Measurements from ENCODE around the gene GON4L.

Gene GON4L

GRCh38 chr1:155893389-155894142 is 36.6 kb upstream of the GON4L start:
- H2BK120ac ChIP-seq (ENCODE audit: low read depth, low read length): peak overlapping the region; percentile 64
- H4K8ac ChIP-seq (ENCODE audit: low read length): peak overlapping the region; percentile 19
- no peak overlapping the region for H2BK5ac ChIP-seq (ENCODE audit: low read depth, low read length, poor library complexity, severe bottlenecking)
- peak overlapping the region; percentile 24 to 52 for H3K18ac ChIP-seq (ENCODE audit: low read depth in 1 of 2, low read length in 2 of 2)
- peaks cover 2% of the 10 kb centered on the region for H3K79me1 ChIP-seq (replicated peaks; ENCODE audit: low read length, poor library complexity, severe bottlenecking)
- no peak overlapping the region for H3K23ac ChIP-seq (ENCODE audit: low read length in 2 of 2)
- peak overlapping the region in 1 of 2 experiments; percentile 20 for H3K4ac ChIP-seq (ENCODE audit: low read depth in 1 of 2, low read length in 2 of 2)
- no peaks in the 10 kb centered on the region for H3K9me3 ChIP-seq (ENCODE audit: control insufficient read depth, low read length)
- H2BK15ac ChIP-seq (ENCODE audit: low read depth, poor library complexity, severe bottlenecking): peak overlapping the region; percentile 48
- WGBS: 49% methylated on average over 9 of the region's 10 CpGs
- no peak overlapping the region for H3K4me2 ChIP-seq (ENCODE audit: low read length, poor library complexity, severe bottlenecking)
- H3K14ac ChIP-seq (ENCODE audit: low read length in 2 of 2): no peak overlapping the region
- H3K27ac ChIP-seq (ENCODE audit: low read length, poor library complexity, severe bottlenecking): peak overlapping the region; percentile 82
- H3K4me3 ChIP-seq (ENCODE audit: insufficient read depth in 1 of 2, low read depth in 1 of 2, low read length in 2 of 2): no peak overlapping the region
- H3K36me3 ChIP-seq (ENCODE audit: control insufficient read depth in 1 of 2, insufficient read depth in 2 of 2, low read depth in 1 of 2, low read length in 2 of 2): peaks cover 11 to 25% of the 10 kb centered on the region in 2 experiments
- peak overlapping the region; percentile 26 for H2AK5ac ChIP-seq (ENCODE audit: low read length, severe bottlenecking)
- H4K91ac ChIP-seq (ENCODE audit: low read length): no peak overlapping the region
- no peak overlapping the region for H2AFZ ChIP-seq (ENCODE audit: low read depth, low read length)
- H3K27me3 ChIP-seq (ENCODE audit: control insufficient read depth in 1 of 2, insufficient read depth in 1 of 2, low read length in 2 of 2): no peaks in the 10 kb centered on the region
- peak; percentile 91 for DNase-seq
- H2BK12ac ChIP-seq (ENCODE audit: low read length in 2 of 2): peak overlapping the region in 1 of 2 experiments; percentile 50
- peaks cover 11% of the 10 kb centered on the region for H3K4me1 ChIP-seq (ENCODE audit: control insufficient read depth, insufficient read depth, low read depth, low read length)
- peak overlapping the region; percentile 76 for H3K9ac ChIP-seq (ENCODE audit: low read length)

- H3K23ac ChIP-seq (ENCODE audit: low read length in 2 of 2): no peak overlapping the region
- H2AFZ ChIP-seq (ENCODE audit: low read depth, low read length): no peak overlapping the region
- no peak overlapping the region for H2BK5ac ChIP-seq (ENCODE audit: low read depth, low read length, poor library complexity, severe bottlenecking)
- peak; percentile 67 for DNase-seq
- peak overlapping the region; percentile 82 for H2AK5ac ChIP-seq (ENCODE audit: low read length, severe bottlenecking)
- H3K27ac ChIP-seq (ENCODE audit: low read length, poor library complexity, severe bottlenecking): peak overlapping the region; percentile 82
- H4K8ac ChIP-seq (ENCODE audit: low read length): no peak overlapping the region
- peaks cover 11% of the 10 kb centered on the region for H3K4me1 ChIP-seq (ENCODE audit: control insufficient read depth, insufficient read depth, low read depth, low read length)
- H4K91ac ChIP-seq (ENCODE audit: low read length): peak overlapping the region; percentile 6
- H3K4ac ChIP-seq (ENCODE audit: low read depth in 1 of 2, low read length in 2 of 2): no peak overlapping the region
- H3K9ac ChIP-seq (ENCODE audit: low read length): peak overlapping the region; percentile 76
- WGBS: 5% methylated on average over 3 of the region's 3 CpGs
- peaks cover 2% of the 10 kb centered on the region for H3K79me1 ChIP-seq (replicated peaks; ENCODE audit: low read length, poor library complexity, severe bottlenecking)
- peak overlapping the region in 1 of 2 experiments; percentile 69 for H3K14ac ChIP-seq (ENCODE audit: low read length in 2 of 2)
- H3K36me3 ChIP-seq (ENCODE audit: control insufficient read depth in 1 of 2, insufficient read depth in 2 of 2, low read depth in 1 of 2, low read length in 2 of 2): peaks cover 11 to 21% of the 10 kb centered on the region in 2 experiments
- H3K27me3 ChIP-seq (ENCODE audit: control insufficient read depth in 1 of 2, insufficient read depth in 1 of 2, low read length in 2 of 2): no peaks in the 10 kb centered on the region
- H2BK120ac ChIP-seq (ENCODE audit: low read depth, low read length): no peak overlapping the region
- H3K4me3 ChIP-seq (ENCODE audit: insufficient read depth in 1 of 2, low read depth in 1 of 2, low read length in 2 of 2): no peak overlapping the region
- no peak overlapping the region for H3K4me2 ChIP-seq (ENCODE audit: low read length, poor library complexity, severe bottlenecking)
- peak overlapping the region in 1 of 2 experiments; percentile 71 for H3K18ac ChIP-seq (ENCODE audit: low read depth in 1 of 2, low read length in 2 of 2)
- no peak overlapping the region for H2BK12ac ChIP-seq (ENCODE audit: low read length in 2 of 2)
- no peak overlapping the region for H2BK15ac ChIP-seq (ENCODE audit: low read depth, poor library complexity, severe bottlenecking)
- H3K9me3 ChIP-seq (ENCODE audit: control insufficient read depth, low read length): no peaks in the 10 kb centered on the region
Observed at GRCh38 chr1:155892796-155893195, 35.8 kb upstream of the GON4L start.

GRCh38 chr1:155890251-155890650 is 33.2 kb upstream of the GON4L start:
- H4K8ac ChIP-seq (ENCODE audit: low read length): no peak overlapping the region
- no peak overlapping the region for H3K9ac ChIP-seq (ENCODE audit: low read length)
- H3K27ac ChIP-seq (ENCODE audit: low read length, poor library complexity, severe bottlenecking): peak overlapping the region; percentile 6
- H3K18ac ChIP-seq (ENCODE audit: low read depth in 1 of 2, low read length in 2 of 2): no peak overlapping the region
- H3K14ac ChIP-seq (ENCODE audit: low read length in 2 of 2): no peak overlapping the region
- H3K36me3 ChIP-seq (ENCODE audit: control insufficient read depth in 1 of 2, insufficient read depth in 2 of 2, low read depth in 1 of 2, low read length in 2 of 2): peaks cover 0 to 5% of the 10 kb centered on the region in 2 experiments
- no peak overlapping the region for H2AFZ ChIP-seq (ENCODE audit: low read depth, low read length)
- no peaks in the 10 kb centered on the region for H3K9me3 ChIP-seq (ENCODE audit: control insufficient read depth, low read length)
- no peaks in the 10 kb centered on the region for H3K27me3 ChIP-seq (ENCODE audit: control insufficient read depth in 1 of 2, insufficient read depth in 1 of 2, low read length in 2 of 2)
- H3K4me1 ChIP-seq (ENCODE audit: control insufficient read depth, insufficient read depth, low read depth, low read length): peaks cover 13% of the 10 kb centered on the region
- H2BK15ac ChIP-seq (ENCODE audit: low read depth, poor library complexity, severe bottlenecking): no peak overlapping the region
- H3K4me3 ChIP-seq (ENCODE audit: insufficient read depth in 1 of 2, low read depth in 1 of 2, low read length in 2 of 2): no peak overlapping the region
- no peak overlapping the region for H3K4me2 ChIP-seq (ENCODE audit: low read length, poor library complexity, severe bottlenecking)
- no peak overlapping the region for H2BK12ac ChIP-seq (ENCODE audit: low read length in 2 of 2)
- H2BK120ac ChIP-seq (ENCODE audit: low read depth, low read length): no peak overlapping the region
- H3K4ac ChIP-seq (ENCODE audit: low read depth in 1 of 2, low read length in 2 of 2): no peak overlapping the region
- no peak overlapping the region for H2BK5ac ChIP-seq (ENCODE audit: low read depth, low read length, poor library complexity, severe bottlenecking)
- no peaks in the 10 kb centered on the region for H3K79me1 ChIP-seq (replicated peaks; ENCODE audit: low read length, poor library complexity, severe bottlenecking)
- H2AK5ac ChIP-seq (ENCODE audit: low read length, severe bottlenecking): no peak overlapping the region
- H3K23ac ChIP-seq (ENCODE audit: low read length in 2 of 2): no peak overlapping the region
- WGBS: 100% methylated on average over 1 of the region's 3 CpGs
- H4K91ac ChIP-seq (ENCODE audit: low read length): no peak overlapping the region
- no peak for DNase-seq

- no peak for DNase-seq
- 100% methylated on average over 1 of the region's 2 CpGs for WGBS
- no peak overlapping the region for H4K8ac ChIP-seq (ENCODE audit: low read length)
Observed at GRCh38 chr1:155889566-155889965, 32.6 kb upstream of the GON4L start.

More at GRCh38 chr1:155889566-155889965, 32.6 kb upstream of the GON4L start:
- H3K27me3 ChIP-seq (ENCODE audit: control insufficient read depth in 1 of 2, insufficient read depth in 1 of 2, low read length in 2 of 2): no peaks in the 10 kb centered on the region
- no peak overlapping the region for H3K4ac ChIP-seq (ENCODE audit: low read depth in 1 of 2, low read length in 2 of 2)
- no peak overlapping the region for H2BK15ac ChIP-seq (ENCODE audit: low read depth, poor library complexity, severe bottlenecking)
- H3K36me3 ChIP-seq (ENCODE audit: control insufficient read depth in 1 of 2, insufficient read depth in 2 of 2, low read depth in 1 of 2, low read length in 2 of 2): peaks cover 0 to 5% of the 10 kb centered on the region in 2 experiments
- H2BK120ac ChIP-seq (ENCODE audit: low read depth, low read length): no peak overlapping the region
- H2AFZ ChIP-seq (ENCODE audit: low read depth, low read length): no peak overlapping the region
- H3K23ac ChIP-seq (ENCODE audit: low read length in 2 of 2): no peak overlapping the region
- H3K79me1 ChIP-seq (replicated peaks; ENCODE audit: low read length, poor library complexity, severe bottlenecking): no peaks in the 10 kb centered on the region
- H3K9ac ChIP-seq (ENCODE audit: low read length): no peak overlapping the region
- no peak overlapping the region for H3K4me2 ChIP-seq (ENCODE audit: low read length, poor library complexity, severe bottlenecking)
- no peaks in the 10 kb centered on the region for H3K9me3 ChIP-seq (ENCODE audit: control insufficient read depth, low read length)
- H3K4me1 ChIP-seq (ENCODE audit: control insufficient read depth, insufficient read depth, low read depth, low read length): peaks cover 13% of the 10 kb centered on the region
- no peak overlapping the region for H3K14ac ChIP-seq (ENCODE audit: low read length in 2 of 2)
- no peak overlapping the region for H2BK12ac ChIP-seq (ENCODE audit: low read length in 2 of 2)
- peak overlapping the region; percentile 6 for H3K27ac ChIP-seq (ENCODE audit: low read length, poor library complexity, severe bottlenecking)
- H3K18ac ChIP-seq (ENCODE audit: low read depth in 1 of 2, low read length in 2 of 2): no peak overlapping the region
- H4K91ac ChIP-seq (ENCODE audit: low read length): no peak overlapping the region
- no peak overlapping the region for H2BK5ac ChIP-seq (ENCODE audit: low read depth, low read length, poor library complexity, severe bottlenecking)
- no peak overlapping the region for H3K4me3 ChIP-seq (ENCODE audit: insufficient read depth in 1 of 2, low read depth in 1 of 2, low read length in 2 of 2)
- no peak overlapping the region for H2AK5ac ChIP-seq (ENCODE audit: low read length, severe bottlenecking)

Measured in mesenchymal stem cell (in vitro differentiated cells and primary cell).